Measurements from ENCODE around the gene SLAMF9. TPM values are rescaled to one million over a fixed set of nuclear protein-coding genes. Genes with fewer than 3 reads are reported as not detected.

The SLAMF9 gene
- total and polyA plus RNA-seq, 2 of the 8 experiments (the other 6 are each of a cell fraction or from before 2014, with no cell fraction given): not detected

DNA sequence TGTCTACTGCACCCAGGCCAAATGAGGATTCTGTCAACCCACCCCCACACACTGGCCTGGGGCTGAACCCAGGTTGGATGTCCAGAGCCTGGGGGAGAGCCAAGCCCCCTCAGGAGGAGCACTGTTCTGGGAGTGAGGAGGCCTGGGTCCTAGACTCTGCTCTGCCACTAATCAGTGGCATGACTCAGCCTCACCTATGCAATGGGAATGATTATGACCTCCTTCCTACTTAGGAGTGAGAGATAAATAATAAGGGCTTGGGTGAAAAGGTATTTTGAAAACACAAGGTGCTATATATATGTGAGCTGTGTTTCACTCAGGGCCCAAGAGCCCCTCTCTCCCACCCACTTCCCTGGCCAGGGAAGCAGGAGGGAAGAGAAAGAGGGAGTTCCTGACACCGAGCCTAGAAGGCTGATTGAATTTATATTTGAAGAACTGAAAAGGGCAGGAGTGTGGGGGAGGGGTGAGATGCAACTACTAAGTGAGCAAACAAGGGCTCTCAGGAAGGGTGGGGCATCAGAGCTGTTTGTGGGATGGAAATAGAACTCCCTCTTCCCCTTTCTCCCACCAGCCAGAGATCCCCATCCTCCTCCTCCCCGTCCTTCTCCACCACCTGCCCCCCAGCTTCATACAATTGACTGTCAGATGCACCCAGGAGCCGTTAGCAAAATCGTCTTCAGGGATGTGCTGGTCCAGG lies 16.8 kb downstream of the SLAMF9 start (continued):
- TF ChIP-seq SP2 (IDR thresholded peaks at IDR 0.05; ENCODE audit: low read length): no peak
- no peak for TF ChIP-seq HDAC6 (IDR thresholded peaks at IDR 0.05; ENCODE audit: low read depth, low read length)
- TF ChIP-seq FOSL1 (IDR thresholded peaks at IDR 0.05; ENCODE audit: insufficient read depth, low read depth, low read length): no peak
- no peak for TF ChIP-seq CBX5 (IDR thresholded peaks at IDR 0.05; ENCODE audit: low read depth, low read length)
- TF ChIP-seq KDM1A (IDR thresholded peaks at IDR 0.05; ENCODE audit: borderline replicate concordance, low read length): no peak
- TF ChIP-seq ASH2L (IDR thresholded peaks at IDR 0.05; ENCODE audit: low read length): no peak
- no peak for TF ChIP-seq SP4 (IDR thresholded peaks at IDR 0.05; ENCODE audit: low read length)
- TF ChIP-seq SIRT6 (IDR thresholded peaks at IDR 0.05; ENCODE audit: low read length): no peak

Data from H1 (cell line).